NCI-H187 (cell line): ENCODE measurements around the gene PLEKHA1.

Experiments
- DNase-seq, 2 experiments: peaks; one replicate each; lab custom pipeline; 2025; lab: John Stamatoyannopoulos, UW

Gene PLEKHA1

DNA sequence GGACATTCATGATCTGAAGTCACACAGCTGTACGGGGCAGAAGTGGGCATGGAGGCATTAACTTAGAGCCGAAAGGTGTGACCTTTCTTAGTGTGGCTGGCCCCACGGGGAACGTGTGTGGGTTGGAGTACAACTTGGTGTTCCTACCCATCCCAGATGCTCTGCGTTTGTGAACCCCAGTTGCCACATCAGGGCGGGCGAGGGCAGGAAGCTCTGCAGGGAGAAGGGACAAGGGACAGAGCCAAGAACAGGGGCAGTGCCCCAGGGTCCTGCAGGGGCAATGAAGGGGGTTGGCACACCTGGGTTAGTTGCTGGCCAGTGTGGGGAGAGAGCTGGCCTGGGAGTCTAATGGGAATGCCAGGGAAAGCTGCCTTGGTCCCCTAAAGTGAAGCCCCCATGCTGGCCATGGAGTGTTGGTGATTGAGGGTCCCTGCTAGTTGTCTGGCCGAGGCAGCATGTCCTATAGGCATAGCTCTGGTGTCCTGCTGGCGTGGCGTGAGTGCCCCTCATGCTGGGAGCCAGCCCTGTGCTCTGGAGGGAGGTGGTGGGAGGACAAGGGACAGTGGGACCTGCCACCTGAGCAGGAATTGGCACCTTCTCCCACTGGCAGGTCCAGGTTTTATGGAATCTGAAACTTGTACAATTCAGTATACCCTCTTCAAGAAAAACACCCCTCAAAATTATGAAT lies 105.8 kb downstream of the PLEKHA1 start:
- no peak for DNase-seq

DNA sequence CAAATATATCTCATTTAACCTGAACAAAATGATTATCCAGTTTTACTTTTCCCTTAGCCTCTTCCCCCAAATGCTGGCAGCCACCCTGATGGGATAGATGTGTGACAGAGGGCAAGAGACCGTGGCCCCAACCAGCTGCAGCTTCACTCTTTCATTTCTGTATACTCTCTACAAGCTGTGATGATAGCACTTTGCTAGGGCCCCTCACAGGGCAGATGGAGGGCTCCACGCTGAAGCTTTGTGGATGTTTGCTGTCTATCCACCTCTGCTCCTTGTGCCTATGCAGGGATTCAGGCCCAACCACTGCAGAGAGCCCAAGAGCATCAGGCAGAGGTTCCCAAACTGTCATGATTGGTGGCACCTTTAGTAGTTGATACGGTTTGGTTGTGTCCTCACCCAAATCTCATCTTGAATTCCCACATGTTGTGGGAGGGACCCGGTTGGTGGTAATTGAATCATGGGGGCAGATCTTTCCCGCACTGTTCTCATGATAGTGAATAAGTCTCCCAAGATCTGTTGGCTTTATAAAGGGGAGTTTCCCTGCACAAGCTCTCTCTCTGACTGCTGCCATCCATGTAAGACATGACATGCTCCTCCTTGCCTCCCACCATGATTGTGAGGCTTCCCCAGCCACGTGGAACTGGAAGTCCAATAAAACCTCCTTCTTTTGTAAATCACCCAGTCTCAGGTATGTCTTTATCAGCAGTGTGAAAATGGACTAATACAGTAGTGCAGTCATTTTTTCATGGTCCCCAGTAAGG lies 107.0 kb downstream of the PLEKHA1 start:
- DNase-seq: no peak
